NCI-H1048 (cell line): ENCODE data around the gene SKA3.
"Not testable (repeated sequence)": the region's sequence is repeated elsewhere in the genome, so short reads cannot be mapped to it uniquely, and the experiment has no call there.

Source experiments
- DNase-seq: peaks from one replicate; lab custom pipeline; 2025; lab: John Stamatoyannopoulos, UW

SKA3 gene

GRCh38 chr13:21176215-21176981, at the start of gene SKA3, which contains the start of gene MRPL57:
SKA3 (minus strand) TSS chr13:21176552; CDS start chr13:21176477, 75 bp downstream.
MRPL57 (plus strand) TSS chr13:21176658; CDS start chr13:21176917, 259 bp downstream.
- DNase-seq, result peak; percentile 88

GRCh38 chr13:21225082-21225481, 48.7 kb upstream of the SKA3 start:
- no peak for DNase-seq

GRCh38 chr13:21221268-21221667, 44.9 kb upstream of the SKA3 start:
- DNase-seq, result no peak

- not testable (repeated sequence) for DNase-seq
These were observed 43.4 kb upstream of the SKA3 start for GRCh38 chr13:21219716-21220115.

- DNase-seq, result no peak
These were observed 42.7 kb upstream of the SKA3 start for GRCh38 chr13:21219036-21219381.

DNA sequence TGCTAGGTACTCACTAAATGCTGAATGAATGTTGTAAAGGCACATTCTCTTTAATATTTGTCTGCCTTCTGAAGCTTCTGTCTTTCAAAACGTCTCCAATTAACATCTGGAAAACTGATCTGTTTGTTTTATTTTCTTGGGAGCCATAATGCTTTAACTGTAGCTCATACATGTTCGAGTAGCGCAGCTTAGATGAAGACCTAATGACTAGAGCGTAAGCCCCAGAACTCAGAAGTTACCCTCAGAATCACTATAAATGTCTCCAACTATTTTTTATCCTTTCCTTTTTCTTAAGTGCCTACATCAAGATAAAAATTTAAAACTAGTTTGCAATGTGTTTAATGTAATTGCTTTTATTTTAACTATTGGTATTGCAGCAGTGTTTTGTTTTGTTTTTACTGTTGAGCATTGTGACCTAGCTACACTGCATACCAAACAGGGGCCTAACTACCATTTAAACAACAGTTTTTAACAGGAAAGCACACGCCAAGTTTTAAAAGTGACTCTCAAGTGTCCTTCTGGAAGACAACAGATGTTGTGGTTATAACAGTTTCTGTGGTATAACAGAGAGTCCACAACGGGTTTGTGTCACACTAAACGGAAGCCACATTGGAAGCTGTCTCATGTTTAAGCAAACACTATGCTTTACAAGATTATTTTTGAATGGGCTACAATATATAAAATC, 42.1 kb upstream of the SKA3 start:
- DNase-seq, result no peak

GRCh38 chr13:21216332-21216731, 40.0 kb upstream of the SKA3 start:
- DNase-seq, result no peak

GRCh38 chr13:21215419-21215818, 39.1 kb upstream of the SKA3 start:
- not testable (repeated sequence) for DNase-seq

- DNase-seq, result no peak
These were observed 35.9 kb upstream of the SKA3 start for GRCh38 chr13:21212138-21212775.

- no peak for DNase-seq
These were observed 32.4 kb upstream of the SKA3 start for GRCh38 chr13:21208652-21209154.

DNA sequence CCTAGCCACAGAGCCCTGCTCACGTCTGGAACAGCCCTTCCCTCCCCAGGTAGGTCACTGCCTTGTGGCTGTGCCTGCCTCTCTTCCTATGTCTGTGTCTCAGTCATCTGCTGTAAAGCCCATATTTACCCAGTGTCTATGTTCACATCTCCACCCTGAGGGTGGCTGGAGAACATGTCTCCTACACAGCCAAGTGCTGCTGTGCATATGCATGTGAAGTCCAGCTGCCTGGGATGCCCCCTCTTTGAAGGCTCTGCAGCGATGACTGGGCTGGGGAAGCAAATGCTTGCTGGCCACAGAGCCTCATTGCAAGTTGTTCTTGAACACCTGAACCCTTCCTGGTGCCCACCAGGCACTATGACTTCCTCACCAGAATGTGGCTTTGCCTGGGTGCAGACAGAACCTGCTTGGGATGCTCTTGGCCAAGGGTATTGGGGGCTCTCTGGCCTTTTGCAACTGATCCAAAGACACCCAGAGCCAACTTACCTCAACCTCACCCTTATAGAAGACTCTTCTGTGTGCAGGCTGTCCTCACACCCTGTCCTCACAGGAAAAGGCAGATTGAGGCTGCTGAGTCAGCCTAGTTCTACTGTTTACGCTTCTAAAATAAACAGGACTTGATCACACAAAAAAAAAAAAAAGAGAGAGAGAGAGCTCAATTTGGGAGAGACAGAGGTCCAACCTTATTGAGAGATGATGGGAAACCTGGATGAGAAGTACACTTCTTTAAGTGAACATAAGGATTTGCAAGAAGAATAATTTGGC, 26.6 kb upstream of the SKA3 start:
- no peak for DNase-seq

DNA sequence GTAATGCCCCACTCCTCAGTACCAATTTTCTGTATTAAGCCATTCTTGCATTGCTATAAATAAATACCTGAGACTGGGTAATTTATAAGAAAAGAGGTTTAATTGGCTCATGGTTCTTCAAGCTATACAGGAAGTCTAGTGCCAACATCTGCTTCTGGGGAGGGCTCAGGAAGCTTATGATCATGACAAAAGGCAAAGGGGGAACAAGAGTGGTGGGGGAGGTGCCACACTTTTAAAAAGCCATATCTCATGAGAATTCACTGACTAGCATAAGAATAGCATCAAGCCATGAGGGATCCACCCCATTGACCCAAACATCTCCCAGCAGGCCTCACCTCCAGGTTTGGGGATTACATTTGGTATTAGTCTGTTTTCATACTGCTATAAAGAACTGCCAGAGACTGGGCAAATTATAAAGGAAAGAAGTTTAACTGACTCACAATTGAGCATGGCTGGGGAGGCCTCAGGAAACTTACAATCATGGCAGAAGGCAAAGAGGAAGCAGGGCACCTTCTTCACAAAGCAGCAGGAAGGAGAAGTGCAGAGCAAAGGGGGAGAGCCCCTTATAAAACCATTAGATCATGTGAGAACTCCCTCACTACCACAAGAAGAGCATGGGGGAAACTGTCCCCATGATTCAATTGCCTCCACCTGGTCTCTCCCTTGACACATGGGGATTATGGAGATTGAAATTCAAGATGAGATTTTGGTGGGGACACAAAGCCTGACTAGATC, 25.3 kb upstream of the SKA3 start:
- not testable (repeated sequence) for DNase-seq

DNA sequence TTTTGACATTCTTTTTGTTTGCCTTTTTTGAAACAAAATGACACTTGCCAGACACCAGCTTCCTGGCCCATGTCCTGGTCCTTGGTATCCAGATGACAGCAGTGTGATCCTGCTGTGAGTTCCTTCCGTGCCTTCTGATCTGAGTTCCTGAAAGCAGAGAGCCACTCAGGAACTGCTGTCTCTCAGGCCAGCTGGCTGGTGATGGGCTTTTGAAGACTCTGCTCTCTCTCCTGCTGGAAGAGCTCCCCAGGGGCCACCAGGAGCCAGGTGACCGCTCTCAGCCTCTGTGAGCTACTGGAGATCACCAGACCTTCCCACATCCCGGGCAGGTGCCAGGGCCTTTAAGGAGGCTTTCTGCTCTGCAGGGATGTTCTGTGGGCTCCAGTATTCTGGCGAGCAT, 22.0 kb upstream of the SKA3 start:
- DNase-seq, result not testable (repeated sequence)

DNA sequence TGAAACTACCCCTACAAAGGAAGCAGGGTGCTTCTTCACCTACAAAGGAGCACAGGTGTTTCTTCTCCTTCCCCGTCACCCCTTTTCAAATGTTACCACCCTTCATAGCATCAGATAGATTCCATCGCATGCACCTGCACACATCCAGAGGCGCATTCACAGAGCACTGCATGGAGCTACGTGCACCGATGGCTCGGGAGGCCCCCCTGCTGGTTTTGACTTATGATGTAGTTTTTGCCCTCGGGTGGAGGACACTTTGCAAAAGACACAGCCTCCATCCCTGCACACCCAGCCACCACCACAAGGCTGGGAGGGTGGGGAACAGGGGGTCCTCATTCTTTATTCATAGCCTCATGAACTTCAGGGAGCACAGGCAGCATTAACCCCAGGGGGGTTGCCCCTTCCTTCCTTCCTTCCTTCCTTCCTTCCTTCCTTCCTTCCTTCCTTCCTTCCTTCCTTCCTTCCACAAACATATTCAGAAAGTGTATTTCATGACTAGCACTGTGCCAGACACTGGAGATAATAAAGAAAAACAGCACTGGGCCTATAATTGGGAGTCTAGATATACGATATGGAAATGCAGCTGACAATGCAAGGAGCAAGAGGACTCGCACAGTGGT, 21.4 kb upstream of the SKA3 start:
- DNase-seq, result not testable (repeated sequence)

- DNase-seq, result not testable (repeated sequence)
These were observed 18.4 kb upstream of the SKA3 start for GRCh38 chr13:21194756-21195155.

DNA sequence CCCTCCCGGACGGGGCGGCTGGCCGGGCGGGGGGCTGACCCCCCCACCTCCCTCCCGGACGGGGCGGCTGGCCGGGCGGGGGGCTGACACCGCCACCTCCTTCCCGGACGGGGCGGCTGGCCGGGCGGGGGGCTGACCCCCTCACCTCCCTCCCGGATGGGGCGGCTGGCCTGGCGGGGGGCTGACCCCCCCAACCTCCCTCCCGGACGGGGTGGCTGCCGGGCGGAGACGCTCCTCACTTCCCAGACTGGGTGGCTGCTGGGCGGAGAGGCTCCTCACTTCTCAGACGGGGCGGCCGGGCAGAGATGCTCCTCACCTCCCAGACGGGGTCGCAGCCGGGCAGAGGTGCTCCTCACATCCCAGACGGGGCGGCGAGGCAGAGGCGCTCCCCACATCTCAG, 10.1 kb upstream of the SKA3 start:
- not testable (repeated sequence) for DNase-seq

GRCh38 chr13:21181671-21182070, 5.3 kb upstream of the SKA3 start:
- DNase-seq, result no peak

- no peak for DNase-seq
These were observed 581 bp upstream of the SKA3 start for GRCh38 chr13:21176982-21177284.

- peak; percentile 10 for DNase-seq
These were observed 617 bp downstream of the SKA3 start for GRCh38 chr13:21175656-21176214.

GRCh38 chr13:21173767-21174166, 2.6 kb downstream of the SKA3 start:
- DNase-seq, result not testable (repeated sequence)

- no peak for DNase-seq
These were observed 4.9 kb downstream of the SKA3 start for GRCh38 chr13:21171420-21171819.
